ENCODE data around the gene NDUFAF3. TPM values are rescaled to one million over a fixed set of nuclear protein-coding genes. Genes with fewer than 3 reads are reported as not detected.

Gene NDUFAF3
- total and polyA plus RNA-seq, 10 of the 15 experiments (the other 5 are each of a cell fraction or from before 2014, with no cell fraction given), result 25.4 to 228 (median 63.9) TPM

DNA sequence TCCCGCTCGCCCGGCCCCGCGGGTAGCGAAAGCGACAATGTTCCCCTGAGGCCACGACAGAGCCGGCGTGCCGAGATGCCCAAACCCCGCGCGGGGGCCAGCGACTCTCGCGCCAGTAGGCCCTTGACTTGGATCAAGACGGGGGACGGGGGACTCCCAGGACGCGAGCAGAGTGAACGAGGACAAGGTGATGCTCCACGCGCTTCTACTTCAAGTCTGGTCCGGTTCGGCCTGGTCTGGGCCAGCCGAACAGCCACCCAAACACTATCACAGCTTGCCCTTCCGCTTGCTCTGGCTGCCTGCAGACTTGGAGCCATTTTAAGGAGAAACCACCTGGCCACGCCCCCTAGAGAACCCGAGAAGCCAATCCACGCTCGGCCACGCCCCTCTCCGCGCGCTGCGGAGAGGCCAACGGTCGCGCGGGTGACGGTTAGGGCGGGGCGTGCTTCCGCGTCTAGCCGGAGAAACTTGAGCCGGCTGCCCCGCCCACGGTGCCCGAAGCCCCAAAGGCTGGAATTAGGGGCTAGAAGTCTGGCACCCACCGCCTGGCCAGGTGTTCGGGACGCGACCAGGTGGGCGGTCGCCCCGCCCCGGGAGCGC, 608 bp upstream of the NDUFAF3 start (continued):
- TF ChIP-seq, protein P1, sequence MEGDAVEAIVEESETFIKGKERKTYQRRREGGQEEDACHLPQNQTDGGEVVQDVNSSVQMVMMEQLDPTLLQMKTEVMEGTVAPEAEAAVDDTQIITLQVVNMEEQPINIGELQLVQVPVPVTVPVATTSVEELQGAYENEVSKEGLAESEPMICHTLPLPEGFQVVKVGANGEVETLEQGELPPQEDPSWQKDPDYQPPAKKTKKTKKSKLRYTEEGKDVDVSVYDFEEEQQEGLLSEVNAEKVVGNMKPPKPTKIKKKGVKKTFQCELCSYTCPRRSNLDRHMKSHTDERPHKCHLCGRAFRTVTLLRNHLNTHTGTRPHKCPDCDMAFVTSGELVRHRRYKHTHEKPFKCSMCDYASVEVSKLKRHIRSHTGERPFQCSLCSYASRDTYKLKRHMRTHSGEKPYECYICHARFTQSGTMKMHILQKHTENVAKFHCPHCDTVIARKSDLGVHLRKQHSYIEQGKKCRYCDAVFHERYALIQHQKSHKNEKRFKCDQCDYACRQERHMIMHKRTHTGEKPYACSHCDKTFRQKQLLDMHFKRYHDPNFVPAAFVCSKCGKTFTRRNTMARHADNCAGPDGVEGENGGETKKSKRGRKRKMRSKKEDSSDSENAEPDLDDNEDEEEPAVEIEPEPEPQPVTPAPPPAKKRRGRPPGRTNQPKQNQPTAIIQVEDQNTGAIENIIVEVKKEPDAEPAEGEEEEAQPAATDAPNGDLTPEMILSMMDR (IDR thresholded peaks at IDR 0.05 in 2 of 3, conservative IDR thresholded peaks at IDR 0.05 in 1 of 3; ENCODE audit: control insufficient read depth in 2 of 3, extremely low read depth in 1 of 3, insufficient read depth in 1 of 3, low read depth in 3 of 3, low read length in 3 of 3), result no peak
- TF ChIP-seq, protein P2, sequence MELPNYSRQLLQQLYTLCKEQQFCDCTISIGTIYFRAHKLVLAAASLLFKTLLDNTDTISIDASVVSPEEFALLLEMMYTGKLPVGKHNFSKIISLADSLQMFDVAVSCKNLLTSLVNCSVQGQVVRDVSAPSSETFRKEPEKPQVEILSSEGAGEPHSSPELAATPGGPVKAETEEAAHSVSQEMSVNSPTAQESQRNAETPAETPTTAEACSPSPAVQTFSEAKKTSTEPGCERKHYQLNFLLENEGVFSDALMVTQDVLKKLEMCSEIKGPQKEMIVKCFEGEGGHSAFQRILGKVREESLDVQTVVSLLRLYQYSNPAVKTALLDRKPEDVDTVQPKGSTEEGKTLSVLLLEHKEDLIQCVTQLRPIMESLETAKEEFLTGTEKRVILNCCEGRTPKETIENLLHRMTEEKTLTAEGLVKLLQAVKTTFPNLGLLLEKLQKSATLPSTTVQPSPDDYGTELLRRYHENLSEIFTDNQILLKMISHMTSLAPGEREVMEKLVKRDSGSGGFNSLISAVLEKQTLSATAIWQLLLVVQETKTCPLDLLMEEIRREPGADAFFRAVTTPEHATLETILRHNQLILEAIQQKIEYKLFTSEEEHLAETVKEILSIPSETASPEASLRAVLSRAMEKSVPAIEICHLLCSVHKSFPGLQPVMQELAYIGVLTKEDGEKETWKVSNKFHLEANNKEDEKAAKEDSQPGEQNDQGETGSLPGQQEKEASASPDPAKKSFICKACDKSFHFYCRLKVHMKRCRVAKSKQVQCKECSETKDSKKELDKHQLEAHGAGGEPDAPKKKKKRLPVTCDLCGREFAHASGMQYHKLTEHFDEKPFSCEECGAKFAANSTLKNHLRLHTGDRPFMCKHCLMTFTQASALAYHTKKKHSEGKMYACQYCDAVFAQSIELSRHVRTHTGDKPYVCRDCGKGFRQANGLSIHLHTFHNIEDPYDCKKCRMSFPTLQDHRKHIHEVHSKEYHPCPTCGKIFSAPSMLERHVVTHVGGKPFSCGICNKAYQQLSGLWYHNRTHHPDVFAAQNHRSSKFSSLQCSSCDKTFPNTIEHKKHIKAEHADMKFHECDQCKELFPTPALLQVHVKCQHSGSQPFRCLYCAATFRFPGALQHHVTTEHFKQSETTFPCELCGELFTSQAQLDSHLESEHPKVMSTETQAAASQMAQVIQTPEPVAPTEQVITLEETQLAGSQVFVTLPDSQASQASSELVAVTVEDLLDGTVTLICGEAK (IDR thresholded peaks at IDR 0.05; ENCODE audit: borderline replicate concordance), result no peak
- peak; percentile 100 for TF ChIP-seq POLR2AphosphoS2 (IDR thresholded peaks at IDR 0.05; ENCODE audit: low read depth, low read length)
- TF ChIP-seq SPI1 (IDR thresholded peaks at IDR 0.05; ENCODE audit: borderline replicate concordance, insufficient read depth, low read depth, low read length), result peak; percentile 24; the same call in 1 of the 2 replicates
- TF ChIP-seq, protein P3, sequence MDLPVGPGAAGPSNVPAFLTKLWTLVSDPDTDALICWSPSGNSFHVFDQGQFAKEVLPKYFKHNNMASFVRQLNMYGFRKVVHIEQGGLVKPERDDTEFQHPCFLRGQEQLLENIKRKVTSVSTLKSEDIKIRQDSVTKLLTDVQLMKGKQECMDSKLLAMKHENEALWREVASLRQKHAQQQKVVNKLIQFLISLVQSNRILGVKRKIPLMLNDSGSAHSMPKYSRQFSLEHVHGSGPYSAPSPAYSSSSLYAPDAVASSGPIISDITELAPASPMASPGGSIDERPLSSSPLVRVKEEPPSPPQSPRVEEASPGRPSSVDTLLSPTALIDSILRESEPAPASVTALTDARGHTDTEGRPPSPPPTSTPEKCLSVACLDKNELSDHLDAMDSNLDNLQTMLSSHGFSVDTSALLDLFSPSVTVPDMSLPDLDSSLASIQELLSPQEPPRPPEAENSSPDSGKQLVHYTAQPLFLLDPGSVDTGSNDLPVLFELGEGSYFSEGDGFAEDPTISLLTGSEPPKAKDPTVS (IDR thresholded peaks at IDR 0.05; ENCODE audit: low read depth, low read length), result no peak
- TF ChIP-seq NFXL1 (IDR thresholded peaks at IDR 0.05; ENCODE audit: borderline replicate concordance), result no peak
- TF ChIP-seq, protein P4, sequence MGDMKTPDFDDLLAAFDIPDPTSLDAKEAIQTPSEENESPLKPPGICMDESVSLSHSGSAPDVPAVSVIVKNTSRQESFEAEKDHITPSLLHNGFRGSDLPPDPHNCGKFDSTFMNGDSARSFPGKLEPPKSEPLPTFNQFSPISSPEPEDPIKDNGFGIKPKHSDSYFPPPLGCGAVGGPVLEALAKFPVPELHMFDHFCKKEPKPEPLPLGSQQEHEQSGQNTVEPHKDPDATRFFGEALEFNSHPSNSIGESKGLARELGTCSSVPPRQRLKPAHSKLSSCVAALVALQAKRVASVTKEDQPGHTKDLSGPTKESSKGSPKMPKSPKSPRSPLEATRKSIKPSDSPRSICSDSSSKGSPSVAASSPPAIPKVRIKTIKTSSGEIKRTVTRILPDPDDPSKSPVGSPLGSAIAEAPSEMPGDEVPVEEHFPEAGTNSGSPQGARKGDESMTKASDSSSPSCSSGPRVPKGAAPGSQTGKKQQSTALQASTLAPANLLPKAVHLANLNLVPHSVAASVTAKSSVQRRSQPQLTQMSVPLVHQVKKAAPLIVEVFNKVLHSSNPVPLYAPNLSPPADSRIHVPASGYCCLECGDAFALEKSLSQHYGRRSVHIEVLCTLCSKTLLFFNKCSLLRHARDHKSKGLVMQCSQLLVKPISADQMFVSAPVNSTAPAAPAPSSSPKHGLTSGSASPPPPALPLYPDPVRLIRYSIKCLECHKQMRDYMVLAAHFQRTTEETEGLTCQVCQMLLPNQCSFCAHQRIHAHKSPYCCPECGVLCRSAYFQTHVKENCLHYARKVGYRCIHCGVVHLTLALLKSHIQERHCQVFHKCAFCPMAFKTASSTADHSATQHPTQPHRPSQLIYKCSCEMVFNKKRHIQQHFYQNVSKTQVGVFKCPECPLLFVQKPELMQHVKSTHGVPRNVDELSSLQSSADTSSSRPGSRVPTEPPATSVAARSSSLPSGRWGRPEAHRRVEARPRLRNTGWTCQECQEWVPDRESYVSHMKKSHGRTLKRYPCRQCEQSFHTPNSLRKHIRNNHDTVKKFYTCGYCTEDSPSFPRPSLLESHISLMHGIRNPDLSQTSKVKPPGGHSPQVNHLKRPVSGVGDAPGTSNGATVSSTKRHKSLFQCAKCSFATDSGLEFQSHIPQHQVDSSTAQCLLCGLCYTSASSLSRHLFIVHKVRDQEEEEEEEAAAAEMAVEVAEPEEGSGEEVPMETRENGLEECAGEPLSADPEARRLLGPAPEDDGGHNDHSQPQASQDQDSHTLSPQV (IDR thresholded peaks at IDR 0.05), result no peak
- TF ChIP-seq CEBPB (IDR thresholded peaks at IDR 0.05; ENCODE audit: borderline replicate concordance in 1 of 2, low read depth in 2 of 2, low read length in 2 of 2), result no peak
- TF ChIP-seq, protein P5, sequence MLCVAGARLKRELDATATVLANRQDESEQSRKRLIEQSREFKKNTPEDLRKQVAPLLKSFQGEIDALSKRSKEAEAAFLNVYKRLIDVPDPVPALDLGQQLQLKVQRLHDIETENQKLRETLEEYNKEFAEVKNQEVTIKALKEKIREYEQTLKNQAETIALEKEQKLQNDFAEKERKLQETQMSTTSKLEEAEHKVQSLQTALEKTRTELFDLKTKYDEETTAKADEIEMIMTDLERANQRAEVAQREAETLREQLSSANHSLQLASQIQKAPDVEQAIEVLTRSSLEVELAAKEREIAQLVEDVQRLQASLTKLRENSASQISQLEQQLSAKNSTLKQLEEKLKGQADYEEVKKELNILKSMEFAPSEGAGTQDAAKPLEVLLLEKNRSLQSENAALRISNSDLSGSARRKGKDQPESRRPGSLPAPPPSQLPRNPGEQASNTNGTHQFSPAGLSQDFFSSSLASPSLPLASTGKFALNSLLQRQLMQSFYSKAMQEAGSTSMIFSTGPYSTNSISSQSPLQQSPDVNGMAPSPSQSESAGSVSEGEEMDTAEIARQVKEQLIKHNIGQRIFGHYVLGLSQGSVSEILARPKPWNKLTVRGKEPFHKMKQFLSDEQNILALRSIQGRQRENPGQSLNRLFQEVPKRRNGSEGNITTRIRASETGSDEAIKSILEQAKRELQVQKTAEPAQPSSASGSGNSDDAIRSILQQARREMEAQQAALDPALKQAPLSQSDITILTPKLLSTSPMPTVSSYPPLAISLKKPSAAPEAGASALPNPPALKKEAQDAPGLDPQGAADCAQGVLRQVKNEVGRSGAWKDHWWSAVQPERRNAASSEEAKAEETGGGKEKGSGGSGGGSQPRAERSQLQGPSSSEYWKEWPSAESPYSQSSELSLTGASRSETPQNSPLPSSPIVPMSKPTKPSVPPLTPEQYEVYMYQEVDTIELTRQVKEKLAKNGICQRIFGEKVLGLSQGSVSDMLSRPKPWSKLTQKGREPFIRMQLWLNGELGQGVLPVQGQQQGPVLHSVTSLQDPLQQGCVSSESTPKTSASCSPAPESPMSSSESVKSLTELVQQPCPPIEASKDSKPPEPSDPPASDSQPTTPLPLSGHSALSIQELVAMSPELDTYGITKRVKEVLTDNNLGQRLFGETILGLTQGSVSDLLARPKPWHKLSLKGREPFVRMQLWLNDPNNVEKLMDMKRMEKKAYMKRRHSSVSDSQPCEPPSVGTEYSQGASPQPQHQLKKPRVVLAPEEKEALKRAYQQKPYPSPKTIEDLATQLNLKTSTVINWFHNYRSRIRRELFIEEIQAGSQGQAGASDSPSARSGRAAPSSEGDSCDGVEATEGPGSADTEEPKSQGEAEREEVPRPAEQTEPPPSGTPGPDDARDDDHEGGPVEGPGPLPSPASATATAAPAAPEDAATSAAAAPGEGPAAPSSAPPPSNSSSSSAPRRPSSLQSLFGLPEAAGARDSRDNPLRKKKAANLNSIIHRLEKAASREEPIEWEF (IDR thresholded peaks at IDR 0.05; ENCODE audit: insufficient replicate concordance, low read depth, low read length), result no peak
- TF ChIP-seq POU2F2 (IDR thresholded peaks at IDR 0.05; ENCODE audit: borderline replicate concordance, low read depth, low read length), result peak; percentile 98

Data from GM12878 (cell line).